HFF-Myc (cell line): ENCODE data around the gene PTPRJ.

Experiments
- DNase-seq: peaks from one replicate; pipeline ENCODE4 v3.0.0-alpha.2; 2011; ENCODE audit warnings: low read depth; ENCODE audit errors: extremely low read depth
- H3K4me3 ChIP-seq: replicated peaks from 2 replicates; pipeline ENCODE4 v1.5.1; 2011; ENCODE audit warnings: low read depth, mild to moderate bottlenecking, control low read depth, low read length
- TF ChIP-seq, protein P1 (sequence below): IDR thresholded peaks from 2 replicates; pipeline ENCODE4 v1.5.1; 2012; ENCODE audit warnings: mild to moderate bottlenecking, low read depth, low read length, control low read depth; ENCODE audit errors: missing control alignments

The PTPRJ gene

DNA sequence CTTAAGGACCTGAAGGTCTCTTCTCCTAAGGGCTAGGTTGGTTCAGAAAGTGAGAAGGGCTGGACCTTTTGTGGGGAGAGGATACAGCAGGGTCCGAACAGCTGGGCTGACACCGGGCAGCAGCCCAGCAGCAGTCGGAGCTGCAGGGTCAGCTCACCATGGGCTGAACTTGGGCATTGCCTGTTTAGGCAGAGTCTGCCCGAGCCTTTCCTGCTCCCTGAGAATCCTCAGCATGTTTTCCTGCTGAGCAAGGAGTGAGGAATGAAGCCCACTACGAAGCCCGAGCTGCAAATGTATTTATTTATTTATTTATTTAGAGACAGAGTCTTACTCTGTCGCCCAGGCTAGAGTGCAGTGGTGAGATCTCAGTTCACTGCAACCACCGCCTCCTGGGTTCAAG lies 83.9 kb downstream of the PTPRJ start:
- 0 out of 2 replicates have a peak overlapping the region, but pooled peaks have one; percentile 10 for H3K4me3 ChIP-seq
- TF ChIP-seq, protein P1, sequence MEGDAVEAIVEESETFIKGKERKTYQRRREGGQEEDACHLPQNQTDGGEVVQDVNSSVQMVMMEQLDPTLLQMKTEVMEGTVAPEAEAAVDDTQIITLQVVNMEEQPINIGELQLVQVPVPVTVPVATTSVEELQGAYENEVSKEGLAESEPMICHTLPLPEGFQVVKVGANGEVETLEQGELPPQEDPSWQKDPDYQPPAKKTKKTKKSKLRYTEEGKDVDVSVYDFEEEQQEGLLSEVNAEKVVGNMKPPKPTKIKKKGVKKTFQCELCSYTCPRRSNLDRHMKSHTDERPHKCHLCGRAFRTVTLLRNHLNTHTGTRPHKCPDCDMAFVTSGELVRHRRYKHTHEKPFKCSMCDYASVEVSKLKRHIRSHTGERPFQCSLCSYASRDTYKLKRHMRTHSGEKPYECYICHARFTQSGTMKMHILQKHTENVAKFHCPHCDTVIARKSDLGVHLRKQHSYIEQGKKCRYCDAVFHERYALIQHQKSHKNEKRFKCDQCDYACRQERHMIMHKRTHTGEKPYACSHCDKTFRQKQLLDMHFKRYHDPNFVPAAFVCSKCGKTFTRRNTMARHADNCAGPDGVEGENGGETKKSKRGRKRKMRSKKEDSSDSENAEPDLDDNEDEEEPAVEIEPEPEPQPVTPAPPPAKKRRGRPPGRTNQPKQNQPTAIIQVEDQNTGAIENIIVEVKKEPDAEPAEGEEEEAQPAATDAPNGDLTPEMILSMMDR, result no peak
- no peak for DNase-seq

DNA sequence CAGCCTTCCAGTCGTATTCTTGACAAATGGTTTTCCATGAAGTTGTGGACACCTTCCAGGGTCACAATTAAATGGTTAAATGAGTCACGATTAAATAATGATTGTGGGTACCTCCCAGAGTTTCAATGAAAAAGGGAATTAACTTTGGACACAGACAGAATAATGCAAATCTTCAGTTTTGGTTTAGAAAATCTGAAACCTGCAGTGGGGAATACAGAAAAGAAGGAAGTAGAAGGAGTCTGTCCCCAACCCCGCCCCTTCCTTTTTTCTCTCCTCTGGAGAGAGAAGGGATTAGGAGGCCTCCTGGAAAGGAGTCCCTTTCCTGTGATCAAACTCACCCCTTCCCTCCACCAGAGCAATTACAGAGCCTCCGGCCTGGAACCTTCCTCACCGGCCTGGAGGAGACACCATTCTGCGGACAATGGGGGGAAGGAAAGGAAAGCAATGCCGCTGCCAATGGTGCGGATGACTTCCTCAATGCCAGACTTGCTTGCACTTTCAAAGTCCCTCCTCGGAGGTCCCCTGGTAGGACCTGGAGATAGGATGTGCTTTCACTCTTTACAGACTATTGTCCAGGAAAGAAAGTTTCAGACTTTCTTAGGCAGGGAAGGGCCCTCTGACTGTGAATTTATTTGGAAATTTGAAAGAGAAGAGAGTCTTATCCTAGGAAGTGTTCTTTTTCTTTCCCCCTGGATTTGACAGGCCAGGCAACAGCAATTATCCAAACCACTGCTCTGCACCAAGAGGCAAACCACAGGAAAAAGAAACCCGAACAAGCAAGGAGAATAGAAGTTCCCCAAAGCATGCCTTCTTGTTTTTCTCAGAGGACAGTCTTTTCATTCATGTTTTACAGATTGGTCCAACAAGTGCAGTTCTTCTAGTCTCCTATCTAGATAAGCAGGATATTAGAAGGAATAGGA lies 86.8 kb downstream of the PTPRJ start:
- no peak overlapping the region for H3K4me3 ChIP-seq
- TF ChIP-seq, protein P1, result no peak
- DNase-seq, result no peak

DNA sequence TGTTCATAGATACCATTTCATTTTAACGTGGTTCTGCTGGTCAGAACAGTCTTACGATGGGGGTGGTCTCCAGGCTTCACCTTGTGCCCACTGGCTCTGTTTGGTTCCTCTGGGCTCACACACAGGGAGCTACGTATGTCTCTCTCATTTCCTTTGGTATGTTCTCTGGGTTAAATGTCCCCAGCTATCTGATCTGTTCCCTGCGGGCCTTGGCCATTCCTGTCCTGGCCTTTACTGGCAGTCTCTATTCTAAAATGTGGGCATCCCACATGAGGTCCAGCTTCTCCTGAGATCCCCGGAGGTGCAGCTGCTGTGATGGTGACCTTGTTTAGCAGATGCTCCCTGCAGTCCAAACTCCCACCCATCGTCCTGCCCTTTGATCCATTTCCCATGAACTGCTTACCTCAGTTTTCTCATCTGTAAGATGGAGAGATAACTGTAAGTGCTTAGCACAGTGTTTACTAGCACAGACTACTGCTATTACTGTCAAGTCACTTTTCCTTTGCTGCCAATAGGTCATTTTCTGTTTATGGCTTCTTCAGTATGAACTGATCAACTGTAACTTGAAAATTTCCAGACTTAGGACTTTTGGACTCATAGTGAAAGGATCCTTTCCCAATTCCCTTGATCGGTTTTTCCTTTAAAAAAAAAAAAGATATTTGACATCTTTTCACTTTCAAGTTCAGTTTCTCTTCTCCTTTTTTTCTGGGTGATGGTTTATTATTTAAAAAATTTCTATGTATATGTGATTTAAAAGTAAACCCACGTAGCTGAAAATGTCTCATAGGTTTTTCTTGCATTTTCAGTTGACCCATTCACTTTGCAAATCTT lies 92.9 kb downstream of the PTPRJ start:
- DNase-seq, result no peak
- TF ChIP-seq, protein P1, result no peak
- H3K4me3 ChIP-seq, result no peak overlapping the region

DNA sequence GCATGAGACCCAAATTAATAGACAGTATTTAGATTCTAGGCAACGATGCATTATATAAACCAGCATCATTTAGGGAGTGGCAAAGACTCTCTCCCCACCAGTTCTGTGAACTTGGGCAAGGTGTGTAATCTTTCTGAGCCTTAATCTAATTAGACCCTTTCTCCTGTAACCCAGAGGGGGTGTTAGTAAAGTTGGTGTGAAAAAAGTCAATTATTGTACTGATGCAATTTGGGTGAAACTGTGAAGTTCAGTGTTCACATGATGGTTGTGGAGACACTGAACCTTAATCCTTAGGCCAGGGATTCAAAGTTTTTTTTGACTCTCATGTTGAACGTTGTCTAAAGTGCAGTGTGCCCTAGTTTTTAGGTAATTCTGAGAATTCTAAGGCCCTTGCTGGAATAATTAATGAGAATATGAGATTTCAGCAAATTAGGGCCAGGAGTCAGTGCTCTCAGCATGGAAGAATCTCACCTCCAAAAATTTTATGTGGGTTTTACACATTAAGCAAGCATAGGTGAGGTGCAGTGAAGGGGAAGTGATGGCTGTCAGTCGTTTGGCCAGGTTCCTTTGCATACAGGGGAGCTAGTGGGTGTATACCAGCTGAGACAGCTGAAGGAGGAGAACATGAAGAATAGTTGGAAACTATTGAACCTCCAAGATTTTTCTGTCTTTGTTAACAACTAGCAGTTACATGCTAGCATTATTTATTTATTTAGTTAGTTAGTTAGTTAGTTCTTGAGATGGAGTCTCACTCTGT lies 94.2 kb downstream of the PTPRJ start:
- no peak overlapping the region for H3K4me3 ChIP-seq
- TF ChIP-seq, protein P1, result no peak
- DNase-seq, result no peak

DNA sequence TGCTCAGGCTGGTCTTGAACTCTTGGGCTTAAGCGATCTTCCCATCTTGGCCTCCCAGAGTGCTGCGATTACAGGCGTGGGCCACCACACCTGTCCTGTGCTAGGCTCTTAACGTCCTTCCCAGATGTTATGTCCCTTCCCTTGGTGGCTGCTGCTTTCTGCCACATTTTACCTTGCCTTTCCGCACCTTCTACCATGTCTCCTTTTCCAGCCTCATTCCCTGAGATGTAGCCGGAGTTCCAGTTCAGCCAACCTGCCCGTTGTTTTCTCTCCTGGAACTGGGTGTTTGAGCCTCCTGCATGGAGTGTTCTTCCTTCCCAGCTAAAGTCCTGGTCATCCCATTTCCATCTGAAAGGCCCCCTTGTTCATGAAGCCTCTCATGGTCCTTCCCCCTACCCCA lies 95.3 kb downstream of the PTPRJ start:
- H3K4me3 ChIP-seq, result no peak overlapping the region
- no peak for DNase-seq
- TF ChIP-seq, protein P1, result no peak

DNA sequence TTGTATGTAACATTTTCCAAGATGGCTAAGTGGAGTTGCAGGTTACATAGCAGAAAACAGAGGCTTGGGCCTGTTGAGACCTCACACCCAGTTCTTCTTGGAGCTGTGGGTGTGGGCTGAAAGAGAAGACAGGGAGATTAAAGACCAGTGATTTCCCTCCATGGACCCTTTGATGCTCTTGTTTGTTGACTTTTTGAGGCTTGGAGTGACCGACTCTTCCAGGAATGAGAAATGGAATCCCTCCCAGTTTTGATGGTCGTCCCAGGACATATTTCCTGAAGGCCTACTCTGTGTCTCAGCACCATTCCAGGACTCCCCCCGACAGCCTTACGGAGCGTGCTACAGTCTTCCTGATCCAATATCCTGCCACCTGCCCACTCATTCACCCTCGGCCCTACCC lies 96.9 kb downstream of the PTPRJ start:
- H3K4me3 ChIP-seq, result no peak overlapping the region
- TF ChIP-seq, protein P1, result no peak
- no peak for DNase-seq
